Femur (tissue), 1 donor: Measurements from ENCODE around the gene RRAS2.
"Not testable (repeated sequence)": the region's sequence is repeated elsewhere in the genome, so short reads cannot be mapped to it uniquely, and the experiment has no call there.

Experiments
- DNase-seq: peaks from one replicate; pipeline ENCODE4 v3.0.0-alpha.2; 2017

Gene RRAS2

GRCh38 chr11:14300661-14301304 lies 58.2 kb downstream of the RRAS2 start:
- DNase-seq = peak; percentile 67

GRCh38 chr11:14299921-14300320 lies 59.1 kb downstream of the RRAS2 start:
- DNase-seq = no peak

- no peak for DNase-seq
These were observed 68.6 kb downstream of the RRAS2 start for GRCh38 chr11:14290422-14290821.

GRCh38 chr11:14288189-14288935 lies 70.6 kb downstream of the RRAS2 start:
- no peak for DNase-seq

- not testable (repeated sequence) for DNase-seq
These were observed 80.1 kb downstream of the RRAS2 start for GRCh38 chr11:14278869-14279268.

GRCh38 chr11:14275076-14275475 lies 83.9 kb downstream of the RRAS2 start:
- DNase-seq = no peak

- no peak for DNase-seq
These were observed 85.1 kb downstream of the RRAS2 start for GRCh38 chr11:14273895-14274294.

GRCh38 chr11:14270690-14271542 lies 88.1 kb downstream of the RRAS2 start:
- no peak for DNase-seq

GRCh38 chr11:14269692-14270573 lies 89.0 kb downstream of the RRAS2 start:
- DNase-seq = no peak

GRCh38 chr11:14267861-14268635 lies 90.9 kb downstream of the RRAS2 start:
- DNase-seq = no peak

GRCh38 chr11:14266622-14267021 lies 92.4 kb downstream of the RRAS2 start:
- DNase-seq = no peak

- DNase-seq = no peak
These were observed 94.0 kb downstream of the RRAS2 start for GRCh38 chr11:14264966-14265365.

- no peak for DNase-seq
These were observed 96.6 kb downstream of the RRAS2 start for GRCh38 chr11:14262271-14262846.

- DNase-seq = peak; percentile 36
These were observed 97.9 kb downstream of the RRAS2 start for GRCh38 chr11:14261066-14261465.

- no peak for DNase-seq
These were observed 99.1 kb downstream of the RRAS2 start for GRCh38 chr11:14259878-14260277.

- no peak for DNase-seq
These were observed 99.7 kb downstream of the RRAS2 start for GRCh38 chr11:14259186-14259784.

- DNase-seq = no peak
These were observed 100.6 kb downstream of the RRAS2 start for GRCh38 chr11:14258221-14258935.

- DNase-seq = peak; percentile 51
These were observed 103.8 kb downstream of the RRAS2 start for GRCh38 chr11:14255238-14255534.

- DNase-seq = no peak
These were observed 104.3 kb downstream of the RRAS2 start for GRCh38 chr11:14254533-14255237.

GRCh38 chr11:14253840-14254239 lies 105.1 kb downstream of the RRAS2 start:
- DNase-seq = peak; percentile 41
